Erythroblast (primary cell): ENCODE data around the gene MRLN.
"Not testable (repeated sequence)": the region's sequence is repeated elsewhere in the genome, so short reads cannot be mapped to it uniquely, and the experiment has no call there.

ENCODE experiments used
- DNase-seq, 2 experiments: peaks; one replicate each; lab custom pipeline; 2025; lab: John Stamatoyannopoulos, UW
- GATA1 ChIP-seq: IDR thresholded peaks from 2 replicates; pipeline ENCODE4 v1.6.1; 2011; ENCODE audit warnings: low read depth, mild to moderate bottlenecking, control low read depth, low read length, moderate library complexity
- POLR2A ChIP-seq: IDR thresholded peaks from 2 replicates; pipeline ENCODE4 v1.6.1; 2011; ENCODE audit warnings: mild to moderate bottlenecking, low read length

The MRLN gene

DNA sequence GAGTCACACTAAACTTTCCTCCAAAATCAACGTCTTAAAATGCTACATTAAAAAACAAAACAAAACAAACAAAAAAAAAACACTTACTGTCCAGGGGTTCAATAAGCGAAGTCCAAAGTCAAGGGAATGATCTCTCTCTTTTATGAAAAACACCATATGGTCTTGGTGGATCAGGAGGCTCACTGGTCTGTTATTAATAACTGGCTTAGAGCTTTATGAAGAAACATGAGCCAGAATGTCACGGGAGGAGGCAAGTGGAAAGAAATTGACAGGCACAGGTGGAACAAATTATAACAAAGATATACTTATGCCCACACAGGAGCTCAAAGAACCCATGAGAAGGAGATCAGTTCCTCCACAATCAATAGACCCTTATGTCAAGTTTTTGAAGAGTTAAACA lies at the start of gene MRLN:
Gene MRLN (minus strand): TSS at position 189 of the 400 bp plus-strand sequence.
- TF ChIP-seq POLR2A (no peak), GATA1 (no peak)

DNA sequence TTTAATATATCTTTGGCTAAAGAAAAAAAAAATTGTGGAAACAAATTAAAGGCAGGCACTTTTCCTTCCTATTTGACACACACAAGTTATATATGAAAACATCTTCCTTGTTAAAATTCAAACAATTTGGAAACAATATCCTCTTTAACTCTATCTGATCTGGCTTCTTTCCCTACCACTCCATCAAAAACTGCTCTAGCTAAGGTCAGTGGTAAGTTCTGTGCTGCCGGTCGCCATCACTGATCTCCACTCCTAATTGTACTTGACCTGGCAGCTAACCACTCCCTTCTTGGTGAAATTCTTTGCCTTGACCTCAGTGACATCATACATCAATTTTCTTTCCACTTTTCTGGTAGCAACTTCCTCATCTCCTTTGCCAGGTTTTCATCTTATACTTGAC lies 47.9 kb upstream of the MRLN start:
- TF ChIP-seq POLR2A (no peak), GATA1 (no peak)

More for the DNA sequence above, at the start of gene MRLN:
- DNase-seq = no peak

DNA sequence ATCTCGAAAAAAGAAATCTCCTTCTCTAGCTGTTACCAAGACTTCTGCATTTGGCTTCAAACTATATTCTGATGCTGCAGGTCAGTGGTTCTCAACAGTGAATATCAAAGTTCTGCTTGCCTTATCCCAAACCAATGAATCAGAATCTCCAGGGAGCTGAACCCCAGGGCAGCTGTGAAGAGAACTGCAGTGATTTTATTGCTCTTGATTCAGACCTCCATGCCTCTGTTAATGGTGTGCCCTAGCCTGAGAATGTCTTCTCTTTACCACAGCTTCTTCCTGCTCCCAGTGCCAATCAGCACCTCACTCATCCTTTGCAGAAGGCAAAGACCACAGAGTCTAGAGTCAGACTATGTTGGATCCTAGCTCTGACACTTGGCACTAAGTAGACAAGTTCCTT lies 46.2 kb upstream of the MRLN start:
- TF ChIP-seq POLR2A (no peak), GATA1 (no peak)
- DNase-seq = no peak

More for the DNA sequence above, 47.9 kb upstream of the MRLN start:
- DNase-seq = no peak

DNA sequence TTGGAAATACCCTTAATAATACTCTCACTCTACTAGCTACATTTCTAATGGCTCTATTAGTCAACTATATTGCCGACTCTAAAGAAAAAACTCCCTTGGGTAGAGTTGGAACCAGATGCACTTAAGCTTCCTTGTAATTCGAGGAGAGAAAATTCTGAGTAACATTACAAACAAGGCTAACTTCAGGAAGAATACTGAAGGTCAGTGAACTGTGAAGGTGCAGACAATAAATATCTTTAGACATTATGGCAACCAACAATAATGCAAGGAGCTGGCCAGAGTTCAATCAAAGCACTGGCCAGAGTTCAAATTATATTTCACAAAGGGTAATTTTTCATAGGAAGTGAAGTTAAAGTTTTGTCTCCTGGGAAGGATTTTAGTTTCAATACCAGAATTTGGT lies 40.7 kb upstream of the MRLN start:
- no peak for DNase-seq
- TF ChIP-seq GATA1 (no peak), POLR2A (no peak)

DNA sequence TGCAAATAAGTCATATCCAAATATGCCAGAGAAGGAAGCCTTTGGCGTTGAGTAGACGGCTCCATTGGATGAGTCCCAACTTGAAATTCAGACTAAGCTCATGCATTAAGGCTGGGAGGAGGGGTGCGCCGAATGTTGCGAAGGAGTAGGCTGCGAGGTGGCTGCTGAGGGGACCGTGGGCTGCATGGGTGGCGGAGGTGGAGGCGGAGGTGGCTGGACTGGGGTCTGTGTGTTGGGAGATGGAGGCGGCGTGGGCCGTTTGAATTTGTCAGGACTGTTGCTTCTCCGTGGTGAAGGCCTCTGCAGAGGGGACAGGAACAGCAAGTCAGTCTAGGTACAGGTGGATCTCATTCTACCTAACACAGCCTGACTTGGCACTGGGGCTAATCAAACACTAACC lies 39.6 kb upstream of the MRLN start:
- no peak for DNase-seq
- TF ChIP-seq GATA1 (no peak), POLR2A (no peak)

DNA sequence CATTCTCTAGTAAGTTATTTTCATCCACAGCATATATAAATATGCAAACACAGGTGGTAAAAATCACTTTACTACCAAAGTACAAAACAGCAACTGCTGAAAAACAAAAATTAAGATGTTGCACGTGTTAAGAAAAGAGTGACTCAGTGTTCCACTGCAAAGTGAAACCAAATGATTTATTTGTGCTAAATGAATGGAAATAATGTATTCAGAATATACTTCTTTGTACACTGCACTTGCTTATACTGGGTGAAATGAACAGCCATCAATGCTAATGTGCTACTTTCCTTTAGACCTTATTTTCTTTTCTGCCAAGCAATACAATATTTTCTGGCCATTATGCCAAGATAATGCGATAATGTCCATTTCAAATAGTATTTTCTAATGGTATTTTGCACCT lies 38.3 kb upstream of the MRLN start:
- DNase-seq = no peak
- TF ChIP-seq GATA1 = no peak
- TF ChIP-seq POLR2A = no peak

DNA sequence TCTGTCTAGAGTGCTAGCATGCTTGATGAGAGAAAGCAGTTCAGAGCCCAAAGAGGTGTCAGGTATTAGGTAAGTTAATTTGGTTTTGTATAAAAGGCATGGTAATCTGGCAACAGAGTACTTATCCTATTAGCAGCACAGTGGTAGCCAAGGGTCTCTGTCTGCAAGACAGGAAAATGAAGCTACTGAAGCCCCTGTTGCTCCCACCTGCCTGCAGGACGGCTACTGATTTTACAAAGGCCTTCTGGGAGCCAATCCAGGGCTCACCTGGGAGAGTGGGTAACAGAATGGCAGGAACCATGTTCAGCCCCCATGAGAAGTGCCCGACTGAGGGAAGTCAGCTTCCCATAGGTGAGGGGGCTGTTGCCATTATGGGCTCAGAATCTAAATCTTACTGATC lies 36.8 kb upstream of the MRLN start:
- DNase-seq = not testable (repeated sequence)

DNA sequence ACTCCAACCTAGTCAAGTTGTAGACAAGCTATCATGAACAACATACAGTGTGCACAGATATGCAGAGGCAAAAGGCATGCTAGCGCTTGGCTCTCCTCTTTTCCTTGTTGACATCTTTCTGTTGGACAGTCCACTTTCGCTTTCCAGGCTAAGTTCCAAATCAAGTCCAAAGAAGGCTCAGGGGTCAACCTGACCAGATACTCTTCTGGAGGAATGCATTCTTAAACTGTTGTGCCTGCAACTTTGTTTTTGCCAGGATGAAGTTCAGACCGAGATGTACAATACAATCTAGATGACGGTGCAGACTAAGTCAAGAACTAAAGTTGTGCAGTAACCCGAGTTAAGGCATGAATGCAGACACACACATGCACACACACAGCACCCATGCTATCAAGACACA lies 35.7 kb upstream of the MRLN start:
- not testable (repeated sequence) for DNase-seq

DNA sequence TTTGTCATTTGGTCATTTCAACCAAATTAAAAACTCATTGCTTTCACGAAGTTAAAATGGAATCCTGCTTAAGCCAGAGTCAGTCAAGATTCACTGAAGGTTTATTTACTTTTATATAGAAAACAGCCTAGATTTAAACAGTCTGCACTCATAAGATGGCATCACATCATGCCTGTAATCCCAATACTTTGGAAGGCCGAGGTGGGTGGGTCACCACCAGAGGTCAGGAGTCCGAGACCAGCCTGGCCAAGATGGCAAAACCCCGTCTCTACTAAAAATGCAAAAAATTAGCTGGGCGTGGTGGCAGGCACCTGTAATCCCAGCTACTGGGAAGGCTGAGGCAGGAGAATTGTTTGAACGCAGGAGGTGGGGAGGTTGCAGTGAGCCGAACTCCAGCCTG lies 33.8 kb upstream of the MRLN start:
- DNase-seq = not testable (repeated sequence)

DNA sequence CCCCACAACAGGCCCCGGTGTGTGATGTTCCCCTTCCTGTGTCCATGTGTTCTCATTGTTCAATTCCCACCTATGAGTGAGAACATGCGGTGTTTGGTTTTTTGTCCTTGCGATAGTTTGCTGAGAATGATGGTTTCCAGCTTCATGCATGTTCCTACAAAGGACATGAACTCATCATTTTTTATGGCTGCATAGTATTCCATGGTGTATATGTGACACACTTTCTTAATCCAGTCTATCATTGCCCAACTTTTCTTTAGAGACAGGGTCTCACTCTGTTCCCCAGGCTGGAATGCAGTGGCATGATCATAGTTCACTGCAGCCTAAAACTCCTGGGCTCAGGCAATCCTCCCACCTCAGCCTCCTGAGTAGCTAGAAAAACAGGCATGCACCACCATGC lies 32.2 kb upstream of the MRLN start:
- DNase-seq = not testable (repeated sequence)

DNA sequence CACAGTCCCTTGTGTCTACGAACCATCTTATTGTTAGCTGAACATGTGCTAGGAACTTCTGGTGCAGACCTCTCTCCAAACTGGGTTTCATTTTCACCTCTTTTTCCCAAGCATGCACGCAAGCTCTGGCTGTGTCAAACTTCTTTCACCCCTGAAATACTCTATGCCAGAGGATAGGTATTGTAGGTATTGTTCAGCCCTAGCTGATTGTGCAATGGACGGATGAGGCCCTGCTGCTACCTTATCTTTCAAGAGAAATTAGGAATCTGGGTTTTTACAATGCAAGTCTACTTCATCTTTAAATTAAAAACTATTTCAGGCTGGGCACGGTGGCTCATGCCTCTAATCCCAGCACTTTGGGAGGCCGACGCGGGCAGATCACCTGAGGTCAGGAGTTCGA lies 28.3 kb upstream of the MRLN start:
- DNase-seq = no peak
- TF ChIP-seq POLR2A = no peak
- TF ChIP-seq GATA1 = no peak

DNA sequence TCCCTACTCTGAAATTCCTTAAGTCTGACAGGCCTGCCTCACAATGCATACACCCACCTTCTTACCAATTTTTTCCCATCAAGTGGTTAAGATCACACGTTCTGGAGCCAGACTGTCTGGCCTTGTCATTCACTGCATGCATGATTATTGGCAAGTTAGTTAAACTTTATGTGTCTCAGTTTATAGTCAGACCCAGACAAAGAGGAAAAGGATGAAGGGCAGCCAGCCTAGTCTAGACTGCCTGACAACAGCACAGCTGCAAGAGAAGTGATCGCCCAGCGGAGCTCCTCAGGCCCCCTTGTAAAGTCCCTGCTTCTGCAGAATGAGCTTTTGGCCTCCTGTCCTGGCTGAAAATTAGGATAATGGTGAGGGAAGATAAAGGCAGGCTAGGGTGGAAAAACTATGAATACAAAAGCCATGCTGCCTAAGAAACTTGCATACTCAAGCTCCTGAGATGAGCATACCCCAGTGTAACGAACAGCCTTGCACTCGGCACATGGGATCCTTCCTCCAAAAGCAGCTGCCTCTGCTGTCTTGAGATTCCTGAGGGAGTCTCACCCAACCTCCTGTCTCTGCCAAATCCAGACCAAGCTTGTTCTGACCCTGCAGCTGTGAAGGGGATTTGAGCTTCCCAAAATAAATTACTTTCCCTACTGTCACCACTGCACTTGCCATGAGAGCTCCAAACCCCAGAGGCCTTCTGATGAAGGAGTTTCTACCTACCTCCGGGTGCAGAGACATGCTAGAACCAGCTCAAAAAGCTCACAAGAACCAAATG lies 26.7 kb upstream of the MRLN start:
- TF ChIP-seq GATA1 = no peak
- TF ChIP-seq POLR2A = no peak
- DNase-seq = no peak

DNA sequence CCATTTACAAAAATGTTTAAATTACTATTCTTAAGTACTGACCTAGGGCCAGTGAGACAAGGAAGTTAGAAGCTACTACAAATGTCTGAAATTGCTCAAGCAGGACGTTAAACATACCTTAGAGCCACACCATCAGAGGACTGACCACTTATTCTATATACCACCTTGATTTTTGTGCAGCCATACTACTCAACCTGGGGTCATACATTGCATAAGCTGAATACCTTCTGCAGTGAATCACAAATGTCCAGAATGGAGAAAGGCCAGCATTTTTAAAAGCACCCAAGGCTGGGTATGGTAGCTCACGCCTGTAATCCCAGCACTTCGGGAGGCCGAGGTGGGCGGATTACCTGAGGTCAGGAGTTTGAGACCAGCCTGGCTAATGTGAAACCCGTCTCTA lies 21.2 kb upstream of the MRLN start:
- TF ChIP-seq GATA1 = no peak
- no peak for TF ChIP-seq POLR2A
- DNase-seq = no peak

DNA sequence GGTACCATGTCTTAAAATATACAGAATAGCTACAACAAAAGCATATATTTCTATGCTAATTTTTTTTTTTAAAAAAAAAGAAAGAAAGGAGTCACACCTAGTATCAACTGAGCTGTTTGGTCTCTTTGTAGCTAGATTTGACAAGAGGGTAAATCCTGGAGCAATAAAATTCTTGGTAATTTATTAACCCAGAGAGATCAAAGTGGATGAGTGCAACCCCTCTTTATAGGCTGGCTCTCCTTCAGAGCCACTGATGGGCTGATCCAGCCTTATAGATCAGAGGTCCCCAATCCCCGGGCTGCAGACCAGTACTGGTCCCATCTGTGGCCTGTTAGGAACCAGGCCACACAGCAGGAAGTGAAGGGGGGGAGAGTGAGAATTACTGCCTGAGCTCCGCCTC lies 19.8 kb upstream of the MRLN start:
- no peak for DNase-seq
- no peak for TF ChIP-seq GATA1
- no peak for TF ChIP-seq POLR2A

DNA sequence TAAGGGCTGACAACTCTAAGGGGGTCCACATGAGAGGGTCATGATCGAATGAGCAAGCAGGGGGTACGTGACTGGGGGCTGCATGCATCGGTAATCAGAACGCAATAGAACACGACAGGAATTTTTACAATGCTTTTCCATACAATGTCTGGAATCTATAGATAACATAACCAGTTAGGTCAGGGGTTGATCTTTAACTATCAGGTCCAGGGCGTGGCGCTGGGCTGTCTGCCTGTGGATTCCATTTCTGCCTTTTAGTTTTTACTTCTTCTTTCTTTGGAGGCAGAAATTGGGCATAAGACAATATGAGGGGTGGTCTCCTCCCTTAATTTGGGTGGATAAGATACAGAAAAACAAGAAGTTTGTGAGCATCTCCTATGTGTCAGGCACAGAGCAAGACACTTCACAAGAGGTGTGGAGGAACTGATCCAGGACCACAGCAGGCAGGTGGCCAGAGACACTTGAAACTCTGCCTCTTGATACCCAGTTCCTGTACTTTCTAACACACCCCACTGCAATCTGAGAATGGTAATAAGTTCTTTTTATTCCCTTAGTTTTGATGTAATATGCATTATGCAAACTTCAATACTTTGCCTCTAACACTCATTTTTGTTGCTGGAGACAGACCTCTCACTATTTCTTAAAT lies 18.0 kb upstream of the MRLN start:
- TF ChIP-seq POLR2A (no peak), GATA1 (no peak)
- peak in 1 of 2 experiments; percentile 22 for DNase-seq

DNA sequence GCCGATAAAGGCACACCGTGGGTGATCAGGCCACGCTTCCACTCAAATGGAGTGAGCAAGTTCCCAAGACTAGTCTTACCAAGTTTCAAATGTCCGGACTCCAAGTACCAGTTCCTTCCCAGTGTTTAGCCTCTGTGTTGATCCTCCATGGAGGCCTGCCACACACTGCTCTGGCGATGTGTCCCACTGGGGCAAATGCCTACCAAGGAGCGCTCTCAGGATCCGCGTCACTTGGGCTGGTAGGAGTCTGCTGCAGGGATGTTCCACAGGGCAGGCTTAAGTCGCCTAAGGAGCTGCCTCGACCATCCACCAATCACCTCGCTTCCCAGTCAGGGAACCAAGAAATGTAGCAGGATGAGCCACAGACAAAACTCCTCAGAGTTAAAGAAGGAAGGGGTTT lies 17.4 kb upstream of the MRLN start:
- TF ChIP-seq POLR2A (no peak), GATA1 (no peak)
- no peak for DNase-seq

DNA sequence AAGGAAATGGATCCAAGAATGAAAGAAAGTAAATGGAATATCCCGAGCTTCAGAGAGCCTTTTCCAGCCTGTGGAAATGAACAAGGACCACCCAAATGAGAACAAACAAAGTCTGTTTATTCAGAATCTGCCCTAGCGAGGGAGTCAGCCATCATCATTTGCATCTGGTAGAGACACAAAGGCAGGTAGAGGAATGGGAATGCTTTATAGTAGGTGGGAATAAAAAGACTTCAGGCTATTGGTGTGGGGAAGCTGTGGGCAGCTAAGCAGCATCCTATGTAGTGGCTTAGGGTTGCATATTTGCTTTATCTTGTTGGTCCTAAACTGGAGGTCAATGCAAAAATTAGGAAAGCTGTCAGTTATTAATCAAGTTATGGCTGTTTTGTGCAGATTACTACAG lies 9.2 kb upstream of the MRLN start:
- TF ChIP-seq POLR2A = no peak
- TF ChIP-seq GATA1 = no peak
- no peak for DNase-seq
